Astrocyte (in vitro differentiated cells and primary cell): ENCODE data around the gene DUOXA1. TPM values are rescaled to one million over a fixed set of nuclear protein-coding genes. Genes with fewer than 3 reads are reported as not detected.

Experiments used
- DNase-seq: peaks from one replicate; pipeline ENCODE4 v3.0.0-alpha.2; 2010; ENCODE audit warnings: low read depth
- FAIRE-seq: peaks from 2 replicates; lab custom pipeline; 2011; peaks lifted over from hg19 to GRCh38; lab: Jason Lieb, UNC
- H2AFZ ChIP-seq: 2 replicates; pipeline ENCODE4 v1.6.0; 2012; ENCODE audit warnings: low read depth, low read length, inconsistent platforms
- H3K27ac ChIP-seq: 2 replicates; pipeline ENCODE4 v1.5.1; 2011; ENCODE audit warnings: low read depth, low read length, inconsistent platforms
- H3K27me3 ChIP-seq: 2 replicates; pipeline ENCODE4 v1.6.0; 2011; ENCODE audit warnings: low read length, inconsistent platforms; ENCODE audit not compliant: insufficient read depth
- H3K36me3 ChIP-seq: 2 replicates; pipeline ENCODE4 v1.5.1; 2011; ENCODE audit warnings: low read length, inconsistent platforms; ENCODE audit not compliant: insufficient read depth
- H3K4me1 ChIP-seq: 2 replicates; pipeline ENCODE4 v1.5.1; 2011; ENCODE audit warnings: low read length, inconsistent platforms; ENCODE audit not compliant: insufficient read depth
- H3K4me2 ChIP-seq: 2 replicates; pipeline ENCODE4 v1.6.0; 2012; ENCODE audit warnings: low read length, inconsistent platforms
- H3K4me3 ChIP-seq: 2 replicates; pipeline ENCODE4 v1.5.1; 2011; ENCODE audit warnings: low read depth, mild to moderate bottlenecking, low read length, inconsistent platforms; ENCODE audit not compliant: insufficient read depth
- H3K79me2 ChIP-seq: 2 replicates; pipeline ENCODE4 v1.6.0; 2012; ENCODE audit warnings: mild to moderate bottlenecking, low read length, inconsistent platforms; ENCODE audit not compliant: insufficient read depth
- H3K9ac ChIP-seq: 2 replicates; pipeline ENCODE4 v1.6.0; 2012; ENCODE audit warnings: mild to moderate bottlenecking, low read length, inconsistent platforms
- H3K9me3 ChIP-seq: 2 replicates; pipeline ENCODE4 v1.5.1; 2012; ENCODE audit warnings: low read depth, mild to moderate bottlenecking, low read length, inconsistent platforms; ENCODE audit not compliant: insufficient read depth
- H4K20me1 ChIP-seq: 2 replicates; pipeline ENCODE4 v1.6.0; 2012; ENCODE audit warnings: low read length, inconsistent platforms; ENCODE audit not compliant: insufficient read depth
- H3K27ac Mint-ChIP-seq: one replicate; pipeline ENCODE4 v1.8.0; 2021; ENCODE audit warnings: mild to moderate bottlenecking, mixed read lengths; ENCODE audit not compliant: unreplicated experiment
- H3K27me3 Mint-ChIP-seq: one replicate; pipeline ENCODE4 v1.8.0; 2021; ENCODE audit warnings: low read depth, mixed read lengths; ENCODE audit not compliant: unreplicated experiment
- H3K36me3 Mint-ChIP-seq: one replicate; pipeline ENCODE4 v1.8.0; 2021; ENCODE audit warnings: low read depth, mixed read lengths; ENCODE audit not compliant: unreplicated experiment
- H3K4me1 Mint-ChIP-seq: one replicate; pipeline ENCODE4 v1.8.0; 2021; ENCODE audit warnings: low read depth, mixed read lengths; ENCODE audit not compliant: unreplicated experiment
- H3K4me3 Mint-ChIP-seq: one replicate; pipeline ENCODE4 v1.8.0; 2021; ENCODE audit warnings: mild to moderate bottlenecking, moderate library complexity, mixed read lengths; ENCODE audit not compliant: unreplicated experiment
- H3K9me3 Mint-ChIP-seq: one replicate; pipeline ENCODE4 v1.8.0; 2021; ENCODE audit warnings: mild to moderate bottlenecking, mixed read lengths; ENCODE audit not compliant: unreplicated experiment
- CTCF ChIP-seq: IDR thresholded peaks from 2 replicates; pipeline ENCODE4 v1.5.1; 2011; ENCODE audit warnings: low read depth, mild to moderate bottlenecking, inconsistent platforms, low read length, moderate library complexity; ENCODE audit not compliant: insufficient read depth
- EZH2 ChIP-seq: IDR thresholded peaks from 2 replicates; pipeline ENCODE4 v1.6.1; 2012; ENCODE audit warnings: mild to moderate bottlenecking, low read length, inconsistent platforms; ENCODE audit not compliant: insufficient read depth
- total RNA-seq: library from RNA; stranded (reverse); gene quantifications from 2 replicates; pipeline ENCODE4 v1.2.1, GENCODE V29; 2021

DUOXA1 gene
- total RNA-seq, 1 donor from 2014 or later: 0.66 TPM

- Histone ChIP-seq H4K20me1 (no peaks in the 10 kb centered on the region), H3K9me3 (peaks cover 3% of the 10 kb centered on the region), H3K27ac (no peak overlapping the region), H3K36me3 (no peaks in the 10 kb centered on the region), H3K9ac (no peak overlapping the region), H3K4me3 (no peak overlapping the region), H2AFZ (no peak overlapping the region), H3K4me2 (no peak overlapping the region), H3K79me2 (no peaks in the 10 kb centered on the region), H3K27me3 (peaks cover 28% of the 10 kb centered on the region), H3K4me1 (no peaks in the 10 kb centered on the region)
- Mint-ChIP-seq H3K27ac (peak overlapping the region; percentile 64), H3K9me3 (peaks cover 2% of the 10 kb centered on the region), H3K4me1 (peaks cover 10% of the 10 kb centered on the region), H3K4me3 (no peak overlapping the region), H3K27me3 (peaks cover 16% of the 10 kb centered on the region), H3K36me3 (no peaks in the 10 kb centered on the region)
- FAIRE-seq (no peak), DNase-seq (peak; percentile 13)
- TF ChIP-seq EZH2: no peak
- no peak for TF ChIP-seq CTCF
These were observed 38.5 kb downstream of the DUOXA1 start for GRCh38 chr15:45091161-45091560.

GRCh38 chr15:45089712-45090373 lies 39.8 kb downstream of the DUOXA1 start:
- Histone ChIP-seq H3K4me1 (no peaks in the 10 kb centered on the region), H2AFZ (no peak overlapping the region), H3K4me2 (no peak overlapping the region), H3K9me3 (peaks cover 3% of the 10 kb centered on the region), H3K36me3 (no peaks in the 10 kb centered on the region), H3K27ac (no peak overlapping the region), H4K20me1 (no peaks in the 10 kb centered on the region), H3K9ac (no peak overlapping the region), H3K27me3 (peaks cover 28% of the 10 kb centered on the region), H3K79me2 (no peaks in the 10 kb centered on the region), H3K4me3 (no peak overlapping the region)
- no peaks in the 10 kb centered on the region for H3K9me3 Mint-ChIP-seq
- H3K36me3 Mint-ChIP-seq: no peaks in the 10 kb centered on the region
- no peak overlapping the region for H3K4me3 Mint-ChIP-seq
- no peak overlapping the region for H3K27ac Mint-ChIP-seq
- H3K27me3 Mint-ChIP-seq: peaks cover 15% of the 10 kb centered on the region
- peaks cover 10% of the 10 kb centered on the region for H3K4me1 Mint-ChIP-seq
- FAIRE-seq (no peak), DNase-seq (no peak)
- TF ChIP-seq CTCF (no peak), EZH2 (no peak)
